Ammon's horn (tissue), 1 donor: Measurements from ENCODE around the gene SP7.
"Not testable (repeated sequence)": the region's sequence is repeated elsewhere in the genome, so short reads cannot be mapped to it uniquely, and the experiment has no call there.

ENCODE experiments used
- DNase-seq: peaks from one replicate; pipeline ENCODE4 v3.0.0-alpha.2; 2016; ENCODE audit warnings: low spot score

SP7 gene

GRCh38 chr12:53336181-53336681 lies at the start of gene SP7:
Gene SP7 (minus strand): TSS chr12:53336354. CDS start chr12:53335646, 708 bp downstream.
- DNase-seq: no peak

- no peak for DNase-seq
These were observed 47.1 kb upstream of the SP7 start for GRCh38 chr12:53383258-53383657.

DNA sequence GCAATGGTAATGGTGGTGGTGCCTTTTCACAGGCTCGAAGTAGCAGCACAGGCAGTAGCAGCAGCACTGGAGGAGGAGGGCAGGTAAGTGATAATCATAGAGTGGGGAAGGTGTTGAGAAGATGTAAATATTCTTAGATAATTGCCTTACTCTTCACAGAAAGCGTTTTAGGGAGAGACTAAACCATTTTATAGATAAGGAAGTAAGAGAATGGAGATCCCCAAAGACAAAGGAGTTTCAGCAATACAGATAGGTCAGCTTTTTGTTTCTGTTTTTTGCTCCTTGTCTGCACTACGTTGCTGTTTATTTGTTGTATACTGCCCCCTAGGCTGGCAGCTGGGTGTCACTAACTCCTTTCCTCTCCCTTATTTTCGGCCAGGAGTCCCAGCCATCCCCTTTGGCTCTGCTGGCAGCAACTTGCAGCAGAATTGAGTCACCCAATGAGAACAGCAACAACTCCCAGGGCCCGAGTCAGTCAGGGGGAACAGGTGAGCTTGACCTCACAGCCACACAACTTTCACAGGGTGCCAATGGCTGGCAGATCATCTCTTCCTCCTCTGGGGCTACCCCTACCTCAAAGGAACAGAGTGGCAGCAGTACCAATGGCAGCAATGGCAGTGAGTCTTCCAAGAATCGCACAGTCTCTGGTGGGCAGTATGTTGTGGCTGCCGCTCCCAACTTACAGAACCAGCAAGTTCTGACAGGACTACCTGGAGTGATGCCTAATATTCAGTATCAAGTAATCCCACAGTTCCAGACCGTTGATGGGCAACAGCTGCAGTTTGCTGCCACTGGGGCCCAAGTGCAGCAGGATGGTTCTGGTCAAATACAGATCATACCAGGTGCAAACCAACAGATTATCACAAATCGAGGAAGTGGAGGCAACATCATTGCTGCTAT lies 45.8 kb upstream of the SP7 start:
- DNase-seq: peak; percentile 69

DNA sequence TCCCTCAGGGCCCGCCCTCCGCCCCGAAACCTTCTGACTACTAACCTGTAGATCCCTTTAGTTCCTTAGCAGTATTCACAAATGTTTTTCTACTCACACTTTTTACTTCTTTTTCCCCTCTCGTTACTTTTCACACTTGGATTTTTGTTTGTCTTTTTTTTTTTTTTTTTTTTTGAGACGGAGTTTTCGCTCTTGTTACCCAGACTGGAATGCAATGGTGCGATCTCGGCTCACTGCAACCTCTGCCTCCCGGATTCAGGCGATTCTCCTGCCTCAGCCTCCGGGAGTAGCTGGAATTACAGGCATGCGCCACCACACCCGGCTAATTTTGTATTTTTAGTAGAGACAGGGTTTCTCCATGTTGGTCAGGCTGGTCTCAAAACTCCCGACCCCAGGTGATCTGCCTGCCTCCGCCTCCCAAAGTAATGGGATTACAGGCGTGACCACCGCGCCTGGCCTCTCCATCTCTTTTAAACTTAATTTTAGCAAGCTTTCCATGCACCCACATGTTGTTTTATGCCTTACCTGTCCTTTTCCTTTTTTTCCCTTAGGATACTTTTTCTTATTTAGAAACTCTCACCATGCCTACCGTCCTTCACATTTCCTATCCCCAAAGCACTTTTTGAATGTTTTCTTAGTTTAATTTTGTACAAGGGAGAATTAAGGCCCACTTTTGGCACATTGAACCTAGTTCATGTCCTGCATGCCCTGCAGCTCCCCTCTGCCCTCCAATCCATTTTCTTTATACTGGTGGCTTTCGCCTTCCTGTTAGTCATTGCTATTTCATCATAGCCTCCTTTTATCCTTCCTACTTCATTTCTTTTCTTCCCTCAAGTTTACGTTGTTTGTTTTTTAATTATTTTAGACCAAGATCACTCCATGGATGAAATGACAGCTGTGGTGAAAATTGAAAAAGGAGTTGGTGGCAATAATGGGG lies 44.9 kb upstream of the SP7 start:
- no peak for DNase-seq

DNA sequence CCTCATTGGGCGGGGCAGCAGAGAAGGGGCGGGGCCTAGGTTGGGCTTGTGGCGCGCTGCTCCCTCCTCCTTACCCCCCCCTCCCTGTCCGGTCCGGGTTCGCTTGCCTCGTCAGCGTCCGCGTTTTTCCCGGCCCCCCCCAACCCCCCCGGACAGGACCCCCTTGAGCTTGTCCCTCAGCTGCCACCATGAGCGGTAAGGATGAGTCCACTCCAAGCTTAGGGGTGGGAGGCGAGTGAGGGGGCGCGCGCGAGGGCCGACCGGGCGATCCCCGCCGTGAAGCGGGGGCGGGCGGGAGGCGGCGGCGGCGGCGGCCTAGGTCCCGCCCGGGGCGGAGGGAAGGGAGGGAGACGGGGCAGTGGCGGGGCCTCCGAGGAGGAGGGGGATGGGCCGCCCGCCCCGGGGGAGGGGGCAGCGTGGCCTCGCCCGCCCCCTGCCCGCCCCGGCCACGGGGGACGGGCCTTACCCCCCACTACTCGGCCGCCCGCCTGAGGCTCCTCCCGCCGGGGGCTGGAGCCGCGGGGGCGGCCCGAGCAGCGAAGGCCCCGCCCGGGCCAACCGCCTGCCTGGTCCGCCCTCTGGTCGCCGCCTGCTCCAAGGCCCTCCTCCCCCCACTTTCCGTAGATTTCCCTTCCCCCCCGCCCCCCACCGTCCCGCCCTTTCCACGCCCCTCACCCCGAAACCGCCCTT lies 44.1 kb upstream of the SP7 start, which contains the start of gene SP1:
TSS of gene SP1 (plus strand) at position 73 of the 690 bp plus-strand sequence. CDS start at position 189, 116 bp downstream.
- peak; percentile 91 for DNase-seq

GRCh38 chr12:53379389-53380103 lies 43.4 kb upstream of the SP7 start:
- peak; percentile 100 for DNase-seq

DNA sequence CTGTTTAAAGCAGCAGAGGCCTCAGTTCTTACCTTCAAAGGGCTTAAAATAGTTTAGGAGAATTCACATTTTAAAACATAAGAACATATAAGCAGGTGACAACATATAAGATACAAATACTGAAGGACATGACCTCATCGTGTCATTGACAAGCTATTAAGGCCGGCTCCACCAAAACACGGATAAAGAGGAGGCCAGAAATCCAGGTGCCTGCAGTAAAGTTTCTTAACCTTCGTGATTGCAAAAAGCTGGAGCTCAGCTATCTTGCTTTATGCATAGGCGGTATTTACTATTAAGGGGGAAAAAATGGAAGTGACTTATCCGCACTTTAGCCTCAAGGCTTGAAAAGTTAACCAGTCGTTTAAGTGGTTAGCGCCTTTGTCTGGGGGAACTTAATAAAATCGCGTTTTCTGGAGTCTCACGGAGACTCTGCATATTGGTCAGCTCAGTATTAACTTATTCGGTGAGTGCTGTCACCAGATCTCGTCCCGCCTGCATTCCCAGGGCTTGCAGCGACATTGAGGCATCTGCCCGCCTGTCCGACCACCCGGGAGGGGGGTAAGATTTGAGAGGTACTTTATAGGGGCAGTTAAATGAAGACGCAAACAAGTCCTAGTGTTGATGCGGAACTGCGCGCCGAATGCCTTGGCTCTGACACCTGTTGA lies 42.7 kb upstream of the SP7 start:
- DNase-seq: no peak

DNA sequence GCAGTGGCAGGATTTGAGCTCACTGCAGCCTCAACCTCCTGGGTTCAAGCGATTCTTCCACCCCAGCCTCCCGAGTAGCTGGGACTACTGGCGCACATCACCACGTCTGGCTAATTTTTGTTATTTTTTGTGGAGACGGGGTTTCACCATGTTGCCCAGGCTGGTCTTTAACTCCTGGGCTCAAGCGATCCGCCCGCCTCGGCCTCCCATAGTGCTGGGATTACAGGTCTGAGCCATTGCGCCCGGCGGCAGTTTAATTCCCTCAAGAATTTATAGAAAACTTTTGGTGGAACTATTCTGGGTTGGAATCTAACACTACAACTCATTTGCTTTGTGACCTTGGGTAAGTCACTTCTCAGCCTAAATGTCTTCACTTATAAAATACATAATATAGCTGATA lies 42.1 kb upstream of the SP7 start:
- DNase-seq: no peak

GRCh38 chr12:53376747-53377146 lies 40.6 kb upstream of the SP7 start:
- no peak for DNase-seq

- DNase-seq: not testable (repeated sequence)
These were observed 38.1 kb upstream of the SP7 start for GRCh38 chr12:53374277-53374676.

DNA sequence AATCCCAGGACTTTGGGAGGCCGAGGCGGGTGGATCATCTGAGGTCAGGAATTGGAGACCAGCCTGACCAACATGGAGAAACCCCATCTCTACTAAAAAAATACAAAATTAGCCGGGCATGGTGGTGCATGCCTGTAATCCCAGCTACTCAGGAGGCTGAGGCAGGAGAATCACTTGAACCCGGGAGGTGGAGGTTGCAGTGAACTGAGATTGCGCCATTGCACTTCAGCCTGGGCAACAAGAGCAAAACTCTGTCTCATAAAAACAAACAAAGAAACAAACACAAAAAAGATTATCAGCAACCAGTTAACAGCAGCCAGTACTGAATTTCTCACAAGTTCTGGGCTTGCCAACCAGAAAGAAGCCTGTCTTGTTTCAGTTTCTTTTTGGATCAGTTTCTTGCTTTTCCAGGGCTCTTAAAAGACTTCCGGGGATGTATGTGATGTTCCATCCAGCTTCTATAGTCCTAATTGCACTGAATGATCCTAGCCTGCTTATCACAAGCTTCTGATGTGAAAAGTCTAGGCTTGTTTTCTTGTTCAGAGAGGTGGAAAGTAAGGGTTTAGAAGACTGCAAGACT lies 37.5 kb upstream of the SP7 start:
- DNase-seq: not testable (repeated sequence)

DNA sequence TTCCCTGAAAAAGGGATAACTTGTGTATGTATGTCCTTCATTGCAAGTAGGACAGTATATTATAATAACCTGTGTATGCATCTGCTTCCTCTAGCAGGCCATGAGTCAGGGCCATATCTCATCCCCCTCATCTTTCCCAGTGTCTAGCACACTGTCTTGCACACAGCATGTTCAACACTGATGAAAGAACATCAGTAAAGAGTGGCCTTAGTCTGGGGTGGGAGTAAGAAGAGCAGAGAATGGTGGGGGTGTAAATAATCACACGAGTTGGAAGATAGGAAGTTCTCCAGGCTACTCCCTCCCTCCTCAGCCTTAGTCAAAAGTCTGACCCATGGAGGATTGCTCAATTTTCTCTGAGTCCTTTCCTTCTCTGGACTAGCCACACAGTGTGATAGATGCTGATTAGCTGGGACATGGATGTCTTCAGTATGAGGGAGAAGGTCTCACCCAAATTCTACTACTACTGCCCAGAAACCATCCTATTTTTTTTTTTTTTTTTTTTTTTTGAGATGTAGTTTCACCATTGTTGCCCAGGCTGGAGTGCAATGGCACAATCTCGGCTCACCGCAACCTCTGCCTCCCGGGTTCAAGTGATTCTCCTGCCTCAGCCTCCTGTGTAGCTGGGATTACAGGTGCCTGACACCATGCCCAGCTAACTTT lies 29.2 kb upstream of the SP7 start:
- no peak for DNase-seq

- DNase-seq: not testable (repeated sequence)
These were observed 25.5 kb upstream of the SP7 start for GRCh38 chr12:53361638-53362037.

- DNase-seq: no peak
These were observed 22.8 kb upstream of the SP7 start for GRCh38 chr12:53358836-53359419.

DNA sequence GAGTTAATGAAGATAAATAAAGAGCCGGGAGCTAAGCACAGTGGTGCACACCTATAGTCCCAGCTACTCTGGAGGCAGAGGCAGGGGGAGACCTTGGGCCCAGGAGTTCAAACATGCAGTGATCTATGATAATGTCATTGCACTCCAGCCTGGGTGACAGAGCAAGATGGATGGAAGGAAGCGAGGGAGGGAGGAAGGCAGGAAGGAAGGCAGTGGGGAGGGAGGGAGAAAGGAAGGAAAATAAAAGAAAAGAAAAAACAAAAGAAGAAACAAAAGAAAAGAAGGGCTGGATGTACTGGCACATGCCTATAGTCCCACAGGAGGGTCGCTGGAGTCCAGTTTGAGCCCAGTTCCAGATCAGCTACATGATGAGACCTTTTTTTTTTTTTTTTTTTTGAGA lies 19.0 kb upstream of the SP7 start:
- no peak for DNase-seq

DNA sequence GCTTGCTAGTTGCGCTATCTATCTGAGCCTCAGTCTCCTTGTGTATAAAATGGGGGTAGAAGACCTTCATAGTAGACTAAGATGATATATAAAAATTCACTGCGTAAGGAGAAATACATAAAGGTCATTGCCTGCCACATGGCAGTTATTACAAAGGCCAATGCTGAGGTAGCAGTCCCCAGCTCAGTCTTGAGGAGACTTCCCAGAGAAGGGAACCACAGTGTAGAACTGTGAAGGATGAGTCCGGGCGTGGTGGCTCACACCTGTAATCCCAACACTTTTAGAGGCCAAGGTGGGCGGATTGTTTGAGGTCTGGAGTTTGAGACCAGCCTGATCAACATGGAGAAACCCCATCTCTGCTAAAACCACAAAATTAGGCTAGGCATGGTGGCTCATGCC lies 17.1 kb upstream of the SP7 start:
- no peak for DNase-seq

GRCh38 chr12:53352331-53353256 lies 16.4 kb upstream of the SP7 start:
- peak; percentile 94 for DNase-seq

GRCh38 chr12:53347905-53348304 lies 11.8 kb upstream of the SP7 start:
- DNase-seq: no peak
